ENCODE results near the gene TNNT2. TPM values are rescaled to one million over a fixed set of nuclear protein-coding genes. Genes with fewer than 3 reads are reported as not detected.

The TNNT2 gene
- total RNA-seq, 2 donors from 2014 or later, result 2.4 to 4.2 TPM

- no peaks in the 10 kb centered on the region for H3K9me3 ChIP-seq
- intact Hi-C loops (cut with DNase I), result no loop called here
- no peaks in the 10 kb centered on the region for H3K36me3 ChIP-seq
- no peak overlapping the region for H3K9ac ChIP-seq (ENCODE audit: low read depth in 2 of 2, low read length in 2 of 2)
- no peak for DNase-seq
- no peaks in the 10 kb centered on the region for H3K4me1 ChIP-seq
- no peak overlapping the region for H3K27ac ChIP-seq
- no peak for TF ChIP-seq CTCF (IDR thresholded peaks at IDR 0.05)
- H3K27me3 ChIP-seq, result peaks cover 8% of the 10 kb centered on the region
- H3K4me3 ChIP-seq, result no peak overlapping the region
Measured at GRCh38 chr1:201371792-201372191, 5.7 kb downstream of the TNNT2 start.

- no peaks in the 10 kb centered on the region for H3K36me3 ChIP-seq
- intact Hi-C loops (cut with DNase I), result no loop called here
- H3K4me3 ChIP-seq, result no peak overlapping the region
- no peak overlapping the region for H3K27ac ChIP-seq
- TF ChIP-seq CTCF (IDR thresholded peaks at IDR 0.05), result no peak
- no peak overlapping the region for H3K9ac ChIP-seq (ENCODE audit: low read depth in 2 of 2, low read length in 2 of 2)
- no peaks in the 10 kb centered on the region for H3K4me1 ChIP-seq
- H3K9me3 ChIP-seq, result no peaks in the 10 kb centered on the region
- H3K27me3 ChIP-seq, result peaks cover 8% of the 10 kb centered on the region
- no peak for DNase-seq
Measured at GRCh38 chr1:201371276-201371675, 6.2 kb downstream of the TNNT2 start.

- H3K36me3 ChIP-seq, result no peaks in the 10 kb centered on the region
- H3K4me3 ChIP-seq, result no peak overlapping the region
- no peaks in the 10 kb centered on the region for H3K4me1 ChIP-seq
- TF ChIP-seq CTCF (IDR thresholded peaks at IDR 0.05), result no peak
- intact Hi-C loops (cut with DNase I), result no loop called here
- H3K9ac ChIP-seq (ENCODE audit: low read depth in 2 of 2, low read length in 2 of 2), result no peak overlapping the region
- H3K9me3 ChIP-seq, result no peaks in the 10 kb centered on the region
- peaks cover 8% of the 10 kb centered on the region for H3K27me3 ChIP-seq
- no peak overlapping the region for H3K27ac ChIP-seq
- DNase-seq, result no peak
Measured at GRCh38 chr1:201370500-201370899, 7.0 kb downstream of the TNNT2 start.

- intact Hi-C loops (cut with DNase I), result no loop called here
Measured at GRCh38 chr1:201369209-201369608, 8.3 kb downstream of the TNNT2 start.

GRCh38 chr1:201366696-201367095 lies 10.8 kb downstream of the TNNT2 start:
- Histone ChIP-seq H3K9ac (ENCODE audit: low read depth in 2 of 2, low read length in 2 of 2) (no peak overlapping the region), H3K4me1 (no peaks in the 10 kb centered on the region), H3K9me3 (no peaks in the 10 kb centered on the region), H3K36me3 (no peaks in the 10 kb centered on the region), H3K27me3 (no peaks in the 10 kb centered on the region), H3K4me3 (no peak overlapping the region), H3K27ac (no peak overlapping the region)
- TF ChIP-seq CTCF (IDR thresholded peaks at IDR 0.05), result no peak
- no peak for DNase-seq
- intact Hi-C loops (cut with DNase I), result no loop called here

More at GRCh38 chr1:201369209-201369608, 8.3 kb downstream of the TNNT2 start:
- H3K27me3 ChIP-seq, result no peaks in the 10 kb centered on the region
- DNase-seq, result no peak
- H3K4me3 ChIP-seq, result no peak overlapping the region
- H3K4me1 ChIP-seq, result no peaks in the 10 kb centered on the region
- no peak for TF ChIP-seq CTCF (IDR thresholded peaks at IDR 0.05)
- no peaks in the 10 kb centered on the region for H3K9me3 ChIP-seq
- H3K9ac ChIP-seq (ENCODE audit: low read depth in 2 of 2, low read length in 2 of 2), result no peak overlapping the region
- H3K27ac ChIP-seq, result no peak overlapping the region
- H3K36me3 ChIP-seq, result no peaks in the 10 kb centered on the region

GRCh38 chr1:201365251-201365650 lies 12.2 kb downstream of the TNNT2 start:
- intact Hi-C loops (cut with DNase I), result no loop called here
- Histone ChIP-seq H3K9me3 (no peaks in the 10 kb centered on the region), H3K9ac (ENCODE audit: low read depth in 2 of 2, low read length in 2 of 2) (no peak overlapping the region), H3K4me1 (no peaks in the 10 kb centered on the region), H3K27me3 (no peaks in the 10 kb centered on the region), H3K27ac (no peak overlapping the region), H3K4me3 (no peak overlapping the region), H3K36me3 (no peaks in the 10 kb centered on the region)
- no peak for DNase-seq
- TF ChIP-seq CTCF (IDR thresholded peaks at IDR 0.05), result no peak
